Fibroblast of peridontal ligament (primary cell): ENCODE data around the gene NDUFS6.

Experiments
- DNase-seq: peaks from one replicate; pipeline ENCODE4 v3.0.0-alpha.2; 2010; ENCODE audit errors: extremely low read depth

NDUFS6 gene

DNA sequence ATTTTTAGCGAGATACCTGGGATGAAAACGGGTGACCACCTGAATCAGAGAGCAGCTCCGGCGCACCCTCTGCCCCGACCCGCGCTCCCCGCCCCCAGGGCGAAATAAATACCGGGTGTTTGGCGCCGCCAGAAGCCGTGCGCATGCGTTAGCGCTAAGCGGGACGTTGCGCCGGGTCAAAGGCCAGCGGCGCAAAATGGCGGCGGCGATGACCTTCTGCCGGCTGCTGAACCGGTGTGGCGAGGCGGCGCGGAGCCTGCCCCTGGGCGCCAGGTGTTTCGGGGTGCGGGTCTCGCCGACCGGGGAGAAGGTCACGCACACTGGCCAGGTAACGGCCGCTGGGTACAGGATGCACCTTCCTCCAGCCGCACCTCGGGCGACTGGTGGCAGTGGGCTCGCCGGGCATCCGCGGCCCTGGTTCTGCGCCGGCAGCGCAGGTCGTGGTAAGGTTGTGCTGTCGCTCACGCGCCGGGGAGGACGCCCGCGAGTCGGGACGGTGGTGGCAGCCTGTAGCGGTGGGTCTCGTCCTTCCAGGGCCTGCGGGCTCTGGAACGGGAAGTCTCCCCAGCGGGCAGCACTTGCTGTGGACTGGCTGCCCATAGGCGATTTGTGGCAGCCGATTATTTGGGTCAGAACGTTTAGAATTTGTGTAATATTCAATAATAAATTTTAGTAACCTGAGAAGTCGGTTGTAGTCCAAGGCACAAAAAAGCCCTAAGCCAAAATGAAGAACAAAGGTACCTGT lies at the start of gene NDUFS6:
NDUFS6 (plus strand) TSS at position 186 of the 745 bp plus-strand sequence; CDS start at position 197, 11 bp downstream.
- DNase-seq, result peak; percentile 53

DNA sequence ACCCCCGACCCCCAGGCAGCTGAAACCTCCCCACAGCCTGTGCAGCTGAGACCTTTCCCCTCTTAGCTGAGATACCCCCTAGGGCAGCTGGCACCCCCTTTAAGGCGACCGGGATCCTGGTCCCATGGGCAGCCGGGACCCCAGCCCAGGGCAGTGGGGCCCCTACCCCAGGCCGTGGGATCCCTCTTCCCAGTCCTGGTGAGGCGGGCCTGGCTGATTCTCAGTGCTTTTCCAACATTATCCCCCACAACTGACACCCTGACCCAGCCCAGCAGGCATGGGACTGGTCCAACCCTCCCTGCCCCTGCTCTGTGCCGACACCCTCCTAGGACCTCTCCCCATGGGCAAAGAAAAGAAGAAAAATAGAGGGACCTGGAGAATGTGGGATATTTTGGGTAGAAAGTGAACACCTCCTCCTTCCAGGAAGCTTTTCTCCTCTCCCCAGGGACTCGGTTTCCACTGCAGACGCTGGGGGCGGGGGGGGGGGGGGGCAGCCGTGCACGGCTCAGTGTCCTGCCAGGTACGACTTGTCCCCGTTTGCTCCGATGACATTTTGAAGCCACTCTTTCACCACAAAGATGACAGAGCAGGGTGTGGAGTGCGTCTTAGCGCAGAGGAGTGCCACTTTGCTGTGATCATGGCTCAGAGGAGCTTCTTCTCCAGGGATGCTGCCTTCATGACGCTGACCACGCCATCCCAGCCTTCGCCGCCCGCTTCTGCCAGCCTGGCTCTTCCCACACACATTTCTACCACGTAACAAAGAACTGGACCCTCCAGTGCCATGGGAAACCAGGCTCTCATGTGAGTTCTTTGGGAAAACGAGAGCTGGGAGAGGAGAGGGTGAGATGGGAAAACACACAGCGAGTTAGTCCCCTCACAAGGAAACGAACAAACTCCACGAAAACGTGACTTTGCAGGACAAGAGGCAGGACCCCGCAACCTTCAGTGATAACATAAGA lies 49.1 kb upstream of the NDUFS6 start:
- DNase-seq, result no peak

DNA sequence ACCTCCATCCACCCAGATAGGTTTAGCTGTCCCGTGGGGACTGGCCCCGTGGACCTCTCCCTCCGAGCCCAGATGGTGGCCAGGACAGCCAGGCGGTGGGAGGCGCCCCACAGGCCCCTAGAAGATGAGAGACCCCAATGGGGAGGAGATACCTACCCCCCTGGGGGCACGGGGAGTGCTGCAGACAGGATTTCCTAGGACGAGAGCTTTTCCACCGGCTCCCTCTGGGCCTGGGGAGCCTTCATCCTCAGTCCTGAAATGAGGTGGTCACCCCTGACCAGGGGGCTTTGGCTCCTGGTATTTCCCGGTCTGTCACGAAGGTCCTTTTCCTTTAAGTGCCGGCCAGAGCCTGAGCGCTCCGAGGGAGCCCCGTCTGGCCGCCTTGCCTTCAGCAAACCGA lies 48.3 kb upstream of the NDUFS6 start:
- no peak for DNase-seq

- no peak for DNase-seq
Measured at GRCh38 chr5:1753490-1753889, 47.7 kb upstream of the NDUFS6 start.

GRCh38 chr5:1754531-1755220 lies 46.5 kb upstream of the NDUFS6 start:
- DNase-seq, result no peak

DNA sequence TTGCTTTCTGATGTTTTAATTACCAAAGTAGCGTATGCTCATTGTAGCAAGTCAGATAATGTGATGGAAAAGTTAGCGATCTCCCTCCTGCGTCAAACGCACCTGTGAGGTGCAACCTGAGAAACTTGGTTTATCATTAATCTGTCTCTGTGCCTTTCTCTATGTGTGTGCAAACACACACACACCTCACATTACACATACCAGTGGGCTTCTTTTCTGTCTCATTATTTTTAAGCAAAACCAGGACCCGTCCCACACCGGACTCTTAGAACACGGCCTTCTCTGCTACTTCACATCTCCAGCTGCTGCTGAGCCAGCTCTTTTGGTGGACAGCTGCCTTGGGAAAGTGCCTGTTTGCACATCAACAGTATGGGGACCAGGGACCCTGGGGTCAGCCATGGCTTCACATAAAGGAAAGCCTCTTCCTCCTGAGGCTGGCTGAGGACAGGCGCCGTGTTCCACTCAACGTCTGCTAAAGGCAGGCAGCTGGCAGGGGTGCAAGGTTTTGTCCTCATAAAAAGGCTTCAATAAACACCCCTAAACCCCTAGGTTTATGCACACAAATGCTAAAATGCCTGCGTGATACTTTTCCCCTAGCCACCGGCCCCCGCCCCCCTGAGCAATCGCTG lies 45.8 kb upstream of the NDUFS6 start:
- no peak for DNase-seq

DNA sequence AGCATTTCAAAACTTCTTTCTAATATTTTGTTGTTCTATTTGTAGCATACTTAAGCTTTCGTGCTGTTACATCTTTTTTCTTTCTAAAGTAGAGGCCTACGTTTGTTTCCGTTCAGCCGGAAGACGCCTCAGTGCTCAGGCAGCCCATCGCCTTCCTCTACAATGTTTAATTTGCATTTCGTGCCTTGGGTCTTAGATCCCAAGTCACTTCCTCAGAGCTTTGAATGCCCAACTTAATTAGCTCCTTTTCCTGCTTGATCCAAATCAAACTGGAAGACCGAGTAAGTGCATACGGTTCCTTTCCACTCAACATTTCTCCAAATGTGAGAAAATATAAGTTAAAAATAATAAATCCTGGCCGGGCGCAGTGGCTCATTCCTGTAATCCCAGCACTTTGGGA lies 44.7 kb upstream of the NDUFS6 start:
- DNase-seq, result no peak

DNA sequence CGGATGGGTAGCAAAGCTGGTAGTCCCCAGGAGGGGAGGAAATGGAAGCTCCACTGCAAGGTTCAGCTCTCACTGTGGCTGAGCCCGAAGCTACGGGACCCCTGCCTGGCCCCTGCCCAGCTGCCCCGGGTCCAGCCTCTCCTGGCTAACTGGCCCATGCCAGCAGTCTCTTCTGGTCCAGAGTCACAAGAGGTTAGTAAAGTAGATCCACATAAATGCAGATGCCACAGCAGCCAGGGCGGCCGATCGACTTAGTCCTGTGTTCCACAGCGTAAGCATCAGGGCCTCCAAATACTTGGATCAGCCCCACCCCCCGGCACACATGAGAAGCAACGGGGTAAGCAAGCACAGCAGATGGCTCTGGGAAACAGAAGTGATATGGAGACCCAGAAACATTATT lies 43.7 kb upstream of the NDUFS6 start:
- no peak for DNase-seq

GRCh38 chr5:1758574-1758973 lies 42.6 kb upstream of the NDUFS6 start:
- DNase-seq, result no peak

DNA sequence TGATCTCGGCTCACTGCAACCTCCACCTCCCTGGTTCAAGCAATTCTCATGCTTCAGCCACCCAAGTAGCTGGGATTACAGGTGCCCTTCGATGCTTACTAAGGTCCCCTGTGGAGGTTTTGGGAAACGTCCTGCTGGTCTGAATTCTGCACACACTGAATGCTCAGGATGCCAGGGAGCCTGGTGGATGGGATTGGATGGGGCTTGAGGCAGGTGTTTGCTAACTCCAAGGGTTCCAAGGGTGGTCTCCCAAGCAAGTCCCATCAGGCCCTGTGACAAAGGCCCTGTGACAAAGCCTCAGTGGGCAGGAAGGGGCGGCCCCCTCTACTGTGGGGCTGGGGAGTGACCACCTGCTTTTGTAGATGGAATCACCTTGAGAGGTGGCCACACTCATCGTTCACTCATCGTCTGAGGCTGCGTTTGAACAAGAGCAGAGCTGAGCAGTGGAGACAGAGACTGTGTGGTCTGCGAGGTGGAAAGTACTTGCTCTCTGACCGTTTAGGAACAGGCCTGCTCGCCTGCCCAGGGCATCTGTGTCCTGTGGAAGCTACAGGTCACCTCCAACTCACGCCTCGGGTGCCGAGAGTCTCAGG lies 41.7 kb upstream of the NDUFS6 start:
- DNase-seq, result no peak

DNA sequence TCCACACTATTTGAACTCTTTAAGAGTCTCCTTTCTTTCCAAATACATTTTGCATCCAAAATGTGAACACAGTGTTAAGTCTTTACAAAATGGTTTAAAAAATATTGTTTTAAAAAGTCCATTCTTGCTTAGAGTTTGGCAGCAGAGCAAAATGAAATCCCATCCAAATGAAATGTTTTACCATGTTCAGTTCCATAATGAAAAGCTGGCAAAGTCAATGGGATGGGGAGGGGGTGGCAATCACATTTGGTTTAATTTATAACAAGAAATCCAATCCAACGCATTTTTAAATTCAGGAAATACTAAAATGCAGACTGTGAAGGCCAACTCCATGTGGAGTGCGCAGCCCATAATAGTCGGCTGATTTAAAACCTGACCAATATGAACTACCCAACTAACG lies 41.0 kb upstream of the NDUFS6 start:
- no peak for DNase-seq

GRCh38 chr5:1760656-1761452 lies 40.4 kb upstream of the NDUFS6 start:
- DNase-seq, result no peak

DNA sequence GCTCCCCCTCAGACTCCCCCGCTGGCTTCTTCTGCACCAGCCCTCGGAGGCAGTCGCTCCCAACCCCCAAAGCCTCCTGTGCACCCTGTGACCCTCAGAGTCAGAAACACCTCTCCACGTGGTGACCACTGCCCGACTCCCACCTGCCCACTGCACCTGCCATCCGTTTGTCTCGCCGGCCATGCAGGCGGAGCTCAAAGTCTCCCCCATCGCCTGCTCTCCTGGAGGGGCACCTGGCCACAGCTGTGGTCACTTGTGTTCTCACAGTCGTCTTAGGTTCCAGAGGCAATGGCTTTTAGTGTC lies 39.8 kb upstream of the NDUFS6 start:
- no peak for DNase-seq

GRCh38 chr5:1762121-1762882 lies 38.9 kb upstream of the NDUFS6 start:
- no peak for DNase-seq

- no peak for DNase-seq
Measured at GRCh38 chr5:1762883-1763547, 38.2 kb upstream of the NDUFS6 start.

DNA sequence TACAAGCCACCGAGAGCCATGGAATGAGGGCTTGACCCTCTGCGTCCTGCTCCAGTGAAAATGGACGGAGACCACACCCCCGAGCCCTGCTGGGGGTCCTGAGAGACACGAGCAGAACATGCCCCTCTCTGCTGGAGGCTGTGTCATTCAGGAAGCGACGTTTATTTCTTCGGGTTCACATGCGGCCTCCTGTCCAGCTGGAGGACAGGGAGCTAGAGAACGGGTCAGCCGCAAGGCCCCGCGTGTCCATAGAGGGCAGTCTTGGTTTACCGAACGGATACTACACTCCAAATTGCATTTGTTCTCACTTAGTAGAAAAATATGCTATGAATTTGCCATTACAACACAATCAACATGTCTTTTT lies 37.7 kb upstream of the NDUFS6 start:
- peak; percentile 74 for DNase-seq

DNA sequence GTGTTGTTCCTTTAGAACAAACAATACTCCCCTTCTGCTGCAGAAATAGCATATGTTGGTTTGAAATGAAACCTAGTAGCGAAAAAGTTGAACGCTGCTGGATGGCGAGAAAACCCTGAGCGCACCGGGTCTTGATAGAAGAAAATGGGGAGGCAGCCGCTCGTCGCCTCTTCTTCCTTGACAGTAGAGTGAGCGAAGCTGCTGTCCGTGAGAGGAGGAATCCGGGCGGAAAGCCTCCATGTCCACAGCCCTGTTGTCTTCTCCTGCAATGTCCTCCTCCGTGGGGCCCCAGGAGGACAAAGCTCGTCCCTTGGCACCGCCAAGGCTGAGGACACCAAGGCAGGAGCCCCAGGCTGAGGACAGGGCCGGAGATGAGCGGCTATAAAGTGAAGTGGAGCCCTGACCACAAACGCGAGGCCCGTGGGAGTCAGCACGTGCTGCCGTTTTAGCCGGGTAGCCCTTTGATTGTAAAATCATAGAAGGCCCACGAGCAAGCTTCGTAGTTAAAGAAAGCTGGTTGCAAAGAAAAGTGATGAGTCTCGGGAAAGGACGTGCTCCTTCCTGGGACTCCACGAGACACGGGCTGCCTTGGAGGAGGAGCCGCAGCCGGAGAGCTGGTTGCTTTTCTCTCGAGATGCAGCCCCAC lies 37.1 kb upstream of the NDUFS6 start:
- no peak for DNase-seq

GRCh38 chr5:1764606-1764960 lies 36.6 kb upstream of the NDUFS6 start:
- DNase-seq, result no peak
